ENCODE data around the gene ANKRD16. TPM values are rescaled to one million over a fixed set of nuclear protein-coding genes. Genes with fewer than 3 reads are reported as not detected.

The ANKRD16 gene
- total RNA-seq, 1 experiment from 2014 or later, result 12.2 TPM

GRCh38 chr10:5889624-5890451, at the start of gene ANKRD16, which contains the start of gene FBH1 (continued):
- TF ChIP-seq ARID4B (CRISPR knock-in tag; IDR thresholded peaks at IDR 0.05; ENCODE audit: borderline replicate concordance) (peak; percentile 53; the same call in 1 of the 2 replicates), ZNF232 (CRISPR knock-in tag; IDR thresholded peaks at IDR 0.05) (peak; percentile 88; the same call in 1 of the 2 replicates), MYBL2 (CRISPR knock-in tag; IDR thresholded peaks at IDR 0.05) (peak; percentile 18; the same call in 1 of the 2 replicates), CBFB (CRISPR knock-in tag; IDR thresholded peaks at IDR 0.05; ENCODE audit: low read depth) (no peak), USF1 (CRISPR knock-in tag; IDR thresholded peaks at IDR 0.05) (peak; percentile 39; the same call in 1 of the 2 replicates), FOXK1 (CRISPR knock-in tag; IDR thresholded peaks at IDR 0.05) (peak; percentile 65)
- TF ChIP-seq, protein P1, sequence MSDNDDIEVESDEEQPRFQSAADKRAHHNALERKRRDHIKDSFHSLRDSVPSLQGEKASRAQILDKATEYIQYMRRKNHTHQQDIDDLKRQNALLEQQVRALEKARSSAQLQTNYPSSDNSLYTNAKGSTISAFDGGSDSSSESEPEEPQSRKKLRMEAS (CRISPR knock-in tag; IDR thresholded peaks at IDR 0.05), result peak; percentile 80
- TF ChIP-seq, protein P2, sequence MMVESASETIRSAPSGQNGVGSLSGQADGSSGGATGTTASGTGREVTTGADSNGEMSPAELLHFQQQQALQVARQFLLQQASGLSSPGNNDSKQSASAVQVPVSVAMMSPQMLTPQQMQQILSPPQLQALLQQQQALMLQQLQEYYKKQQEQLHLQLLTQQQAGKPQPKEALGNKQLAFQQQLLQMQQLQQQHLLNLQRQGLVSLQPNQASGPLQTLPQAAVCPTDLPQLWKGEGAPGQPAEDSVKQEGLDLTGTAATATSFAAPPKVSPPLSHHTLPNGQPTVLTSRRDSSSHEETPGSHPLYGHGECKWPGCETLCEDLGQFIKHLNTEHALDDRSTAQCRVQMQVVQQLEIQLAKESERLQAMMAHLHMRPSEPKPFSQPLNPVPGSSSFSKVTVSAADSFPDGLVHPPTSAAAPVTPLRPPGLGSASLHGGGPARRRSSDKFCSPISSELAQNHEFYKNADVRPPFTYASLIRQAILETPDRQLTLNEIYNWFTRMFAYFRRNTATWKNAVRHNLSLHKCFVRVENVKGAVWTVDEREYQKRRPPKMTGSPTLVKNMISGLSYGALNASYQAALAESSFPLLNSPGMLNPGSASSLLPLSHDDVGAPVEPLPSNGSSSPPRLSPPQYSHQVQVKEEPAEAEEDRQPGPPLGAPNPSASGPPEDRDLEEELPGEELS (CRISPR knock-in tag; IDR thresholded peaks at IDR 0.05), result peak; percentile 81; the same call in 1 of the 2 replicates

GRCh38 chr10:5938291-5938690, 48.6 kb upstream of the ANKRD16 start:
- Mint-ChIP-seq H3K27ac (no peak overlapping the region), H3K9me3 (no peaks in the 10 kb centered on the region), H3K4me3 (no peak overlapping the region), H3K4me1 (0 out of 2 replicates have a peak, but pooled peaks cover 4% of the 10 kb centered on the region), H3K36me3 (peaks cover 32% of the 10 kb centered on the region), H3K27me3 (ENCODE audit: low read depth) (no peaks in the 10 kb centered on the region)
- TF ChIP-seq NR2C2 (CRISPR knock-in tag; IDR thresholded peaks at IDR 0.05), result no peak
- CTCF ChIA-PET, result no interaction called here
- POLR2A ChIA-PET, result no interaction called here
- ATAC-seq, result no peak
- no peak for DNase-seq (ENCODE audit: low spot score)

DNA sequence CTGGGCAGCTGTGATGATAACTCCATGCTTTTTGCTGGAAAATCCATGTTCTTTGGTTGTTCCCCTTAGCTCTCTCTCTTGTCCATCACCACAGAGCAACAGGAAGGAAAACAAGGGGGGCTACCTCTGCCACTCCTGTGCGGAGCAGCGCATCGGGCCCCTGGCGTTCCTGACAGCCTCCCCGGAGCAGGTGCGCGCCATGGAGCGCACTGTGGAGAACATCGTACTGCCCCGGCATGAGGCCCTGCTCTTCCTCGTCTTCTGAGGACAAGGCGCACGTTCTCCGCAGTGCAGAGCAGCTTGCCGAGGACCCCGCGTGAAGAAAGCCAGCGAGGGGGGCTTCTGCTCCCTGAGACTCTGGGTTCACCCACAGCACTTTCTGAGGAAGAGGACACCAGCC, 47.3 kb upstream of the ANKRD16 start:
- H3K36me3 Mint-ChIP-seq, result peaks cover 42% of the 10 kb centered on the region
- no peak for ATAC-seq
- ChIA-PET POLR2A (no interaction called here), CTCF (no interaction called here)
- H3K4me1 Mint-ChIP-seq, result no peaks in the 10 kb centered on the region
- no peaks in the 10 kb centered on the region for H3K9me3 Mint-ChIP-seq
- no peak for DNase-seq (ENCODE audit: low spot score)
- no peak overlapping the region for H3K4me3 Mint-ChIP-seq
- H3K27me3 Mint-ChIP-seq (ENCODE audit: low read depth), result no peaks in the 10 kb centered on the region
- no peak overlapping the region for H3K27ac Mint-ChIP-seq
- TF ChIP-seq SP1 (CRISPR knock-in tag; conservative IDR thresholded peaks at IDR 0.05) (no peak), JUN (CRISPR knock-in tag; IDR thresholded peaks at IDR 0.05) (no peak), ZNF121 (CRISPR knock-in tag; IDR thresholded peaks at IDR 0.05) (no peak), ERG (CRISPR knock-in tag; IDR thresholded peaks at IDR 0.05) (no peak), MYBL2 (CRISPR knock-in tag; IDR thresholded peaks at IDR 0.05) (no peak), FOXJ3 (CRISPR knock-in tag; IDR thresholded peaks at IDR 0.05; ENCODE audit: borderline replicate concordance) (no peak)
- TF ChIP-seq, protein P3, sequence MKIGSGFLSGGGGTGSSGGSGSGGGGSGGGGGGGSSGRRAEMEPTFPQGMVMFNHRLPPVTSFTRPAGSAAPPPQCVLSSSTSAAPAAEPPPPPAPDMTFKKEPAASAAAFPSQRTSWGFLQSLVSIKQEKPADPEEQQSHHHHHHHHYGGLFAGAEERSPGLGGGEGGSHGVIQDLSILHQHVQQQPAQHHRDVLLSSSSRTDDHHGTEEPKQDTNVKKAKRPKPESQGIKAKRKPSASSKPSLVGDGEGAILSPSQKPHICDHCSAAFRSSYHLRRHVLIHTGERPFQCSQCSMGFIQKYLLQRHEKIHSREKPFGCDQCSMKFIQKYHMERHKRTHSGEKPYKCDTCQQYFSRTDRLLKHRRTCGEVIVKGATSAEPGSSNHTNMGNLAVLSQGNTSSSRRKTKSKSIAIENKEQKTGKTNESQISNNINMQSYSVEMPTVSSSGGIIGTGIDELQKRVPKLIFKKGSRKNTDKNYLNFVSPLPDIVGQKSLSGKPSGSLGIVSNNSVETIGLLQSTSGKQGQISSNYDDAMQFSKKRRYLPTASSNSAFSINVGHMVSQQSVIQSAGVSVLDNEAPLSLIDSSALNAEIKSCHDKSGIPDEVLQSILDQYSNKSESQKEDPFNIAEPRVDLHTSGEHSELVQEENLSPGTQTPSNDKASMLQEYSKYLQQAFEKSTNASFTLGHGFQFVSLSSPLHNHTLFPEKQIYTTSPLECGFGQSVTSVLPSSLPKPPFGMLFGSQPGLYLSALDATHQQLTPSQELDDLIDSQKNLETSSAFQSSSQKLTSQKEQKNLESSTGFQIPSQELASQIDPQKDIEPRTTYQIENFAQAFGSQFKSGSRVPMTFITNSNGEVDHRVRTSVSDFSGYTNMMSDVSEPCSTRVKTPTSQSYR (CRISPR knock-in tag; IDR thresholded peaks at IDR 0.05), result no peak
- TF ChIP-seq, protein P4, sequence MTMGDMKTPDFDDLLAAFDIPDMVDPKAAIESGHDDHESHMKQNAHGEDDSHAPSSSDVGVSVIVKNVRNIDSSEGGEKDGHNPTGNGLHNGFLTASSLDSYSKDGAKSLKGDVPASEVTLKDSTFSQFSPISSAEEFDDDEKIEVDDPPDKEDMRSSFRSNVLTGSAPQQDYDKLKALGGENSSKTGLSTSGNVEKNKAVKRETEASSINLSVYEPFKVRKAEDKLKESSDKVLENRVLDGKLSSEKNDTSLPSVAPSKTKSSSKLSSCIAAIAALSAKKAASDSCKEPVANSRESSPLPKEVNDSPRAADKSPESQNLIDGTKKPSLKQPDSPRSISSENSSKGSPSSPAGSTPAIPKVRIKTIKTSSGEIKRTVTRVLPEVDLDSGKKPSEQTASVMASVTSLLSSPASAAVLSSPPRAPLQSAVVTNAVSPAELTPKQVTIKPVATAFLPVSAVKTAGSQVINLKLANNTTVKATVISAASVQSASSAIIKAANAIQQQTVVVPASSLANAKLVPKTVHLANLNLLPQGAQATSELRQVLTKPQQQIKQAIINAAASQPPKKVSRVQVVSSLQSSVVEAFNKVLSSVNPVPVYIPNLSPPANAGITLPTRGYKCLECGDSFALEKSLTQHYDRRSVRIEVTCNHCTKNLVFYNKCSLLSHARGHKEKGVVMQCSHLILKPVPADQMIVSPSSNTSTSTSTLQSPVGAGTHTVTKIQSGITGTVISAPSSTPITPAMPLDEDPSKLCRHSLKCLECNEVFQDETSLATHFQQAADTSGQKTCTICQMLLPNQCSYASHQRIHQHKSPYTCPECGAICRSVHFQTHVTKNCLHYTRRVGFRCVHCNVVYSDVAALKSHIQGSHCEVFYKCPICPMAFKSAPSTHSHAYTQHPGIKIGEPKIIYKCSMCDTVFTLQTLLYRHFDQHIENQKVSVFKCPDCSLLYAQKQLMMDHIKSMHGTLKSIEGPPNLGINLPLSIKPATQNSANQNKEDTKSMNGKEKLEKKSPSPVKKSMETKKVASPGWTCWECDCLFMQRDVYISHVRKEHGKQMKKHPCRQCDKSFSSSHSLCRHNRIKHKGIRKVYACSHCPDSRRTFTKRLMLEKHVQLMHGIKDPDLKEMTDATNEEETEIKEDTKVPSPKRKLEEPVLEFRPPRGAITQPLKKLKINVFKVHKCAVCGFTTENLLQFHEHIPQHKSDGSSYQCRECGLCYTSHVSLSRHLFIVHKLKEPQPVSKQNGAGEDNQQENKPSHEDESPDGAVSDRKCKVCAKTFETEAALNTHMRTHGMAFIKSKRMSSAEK (CRISPR knock-in tag; IDR thresholded peaks at IDR 0.05; ENCODE audit: borderline replicate concordance), result no peak

Data from WTC11 (cell line).